ENCODE measurements around the gene SAMD11. TPM values are rescaled to one million over a fixed set of nuclear protein-coding genes. Genes with fewer than 3 reads are reported as not detected.
"Not testable (repeated sequence)": the region's sequence is repeated elsewhere in the genome, so short reads cannot be mapped to it uniquely, and the experiment has no call there.

Gene SAMD11
- total RNA-seq, 2 experiments from 2014 or later = not detected

- Histone ChIP-seq H3K27ac (ENCODE audit: low read depth in 1 of 2, low read length in 2 of 2) (no peak overlapping the region), H3K9me3 (ENCODE audit: control insufficient read depth in 1 of 2, insufficient read depth in 1 of 2, low read length in 2 of 2) (no peaks in the 10 kb centered on the region), H3K27me3 (ENCODE audit: control insufficient read depth in 1 of 2, insufficient read depth in 2 of 2, low read length in 2 of 2) (peaks cover 4 to 6% of the 10 kb centered on the region in 2 experiments), H3K4me1 (ENCODE audit: insufficient read depth, low read length) (no peaks in the 10 kb centered on the region), H3K4me3 (ENCODE audit: low read length) (no peak overlapping the region), H3K36me3 (ENCODE audit: insufficient read depth, low read length) (no peaks in the 10 kb centered on the region)
- no peak for TF ChIP-seq CTCF (IDR thresholded peaks at IDR 0.05)
- H3K4me3 Mint-ChIP-seq = no peak overlapping the region
- H3K36me3 Mint-ChIP-seq (ENCODE audit: low read depth) = no peaks in the 10 kb centered on the region
- no peak for ATAC-seq (ENCODE audit: poor library complexity)
- H3K27me3 Mint-ChIP-seq = peaks cover 75% of the 10 kb centered on the region
- H3K9me3 Mint-ChIP-seq = no peaks in the 10 kb centered on the region
- CTCF ChIA-PET = no interaction called here
- H3K27ac Mint-ChIP-seq = no peak overlapping the region
- no peak for DNase-seq
- H3K4me1 Mint-ChIP-seq (ENCODE audit: low read depth) = peaks cover 8% of the 10 kb centered on the region
- intact Hi-C loops (cut with DNase I, micrococcal nuclease) = no loop called here
- POLR2A ChIA-PET = no interaction called here
These were observed 37.4 kb upstream of the SAMD11 start for GRCh38 chr1:886311-886710.

- Histone ChIP-seq H3K36me3 (ENCODE audit: insufficient read depth, low read length) (no peaks in the 10 kb centered on the region), H3K4me3 (ENCODE audit: low read length) (no peak overlapping the region), H3K27ac (ENCODE audit: low read depth in 1 of 2, low read length in 2 of 2) (no peak overlapping the region), H3K4me1 (ENCODE audit: insufficient read depth, low read length) (no peaks in the 10 kb centered on the region), H3K9me3 (ENCODE audit: control insufficient read depth in 1 of 2, insufficient read depth in 1 of 2, low read length in 2 of 2) (no peaks in the 10 kb centered on the region), H3K27me3 (ENCODE audit: control insufficient read depth in 1 of 2, insufficient read depth in 2 of 2, low read length in 2 of 2) (peaks cover 4 to 6% of the 10 kb centered on the region in 2 experiments)
- TF ChIP-seq CTCF (IDR thresholded peaks at IDR 0.05) = no peak
- H3K4me1 Mint-ChIP-seq (ENCODE audit: low read depth) = peaks cover 8% of the 10 kb centered on the region
- ATAC-seq (ENCODE audit: poor library complexity) = no peak
- intact Hi-C loops (cut with DNase I, micrococcal nuclease) = no loop called here
- CTCF ChIA-PET = no interaction called here
- no peaks in the 10 kb centered on the region for H3K36me3 Mint-ChIP-seq (ENCODE audit: low read depth)
- no peaks in the 10 kb centered on the region for H3K9me3 Mint-ChIP-seq
- POLR2A ChIA-PET = no interaction called here
- DNase-seq = no peak
- no peak overlapping the region for H3K4me3 Mint-ChIP-seq
- H3K27me3 Mint-ChIP-seq = peaks cover 75% of the 10 kb centered on the region
- no peak overlapping the region for H3K27ac Mint-ChIP-seq
These were observed 37.0 kb upstream of the SAMD11 start for GRCh38 chr1:886760-887159.

GRCh38 chr1:888297-888696 is 35.4 kb upstream of the SAMD11 start:
- DNase-seq (no peak), ATAC-seq (ENCODE audit: poor library complexity) (no peak)
- H3K27me3 ChIP-seq (ENCODE audit: control insufficient read depth in 1 of 2, insufficient read depth in 2 of 2, low read length in 2 of 2) = peaks cover 4 to 6% of the 10 kb centered on the region in 2 experiments
- H3K9me3 Mint-ChIP-seq = no peaks in the 10 kb centered on the region
- no peak overlapping the region for H3K4me3 ChIP-seq (ENCODE audit: low read length)
- H3K4me3 Mint-ChIP-seq = no peak overlapping the region
- POLR2A ChIA-PET = no interaction called here
- H3K36me3 Mint-ChIP-seq (ENCODE audit: low read depth) = no peaks in the 10 kb centered on the region
- CTCF ChIA-PET = no interaction called here
- H3K27ac Mint-ChIP-seq = no peak overlapping the region
- no peak for TF ChIP-seq CTCF (IDR thresholded peaks at IDR 0.05)
- intact Hi-C loops (cut with DNase I, micrococcal nuclease) = no loop called here
- H3K4me1 Mint-ChIP-seq (ENCODE audit: low read depth) = peaks cover 8% of the 10 kb centered on the region
- H3K27ac ChIP-seq (ENCODE audit: low read depth in 1 of 2, low read length in 2 of 2) = no peak overlapping the region
- no peaks in the 10 kb centered on the region for H3K9me3 ChIP-seq (ENCODE audit: control insufficient read depth in 1 of 2, insufficient read depth in 1 of 2, low read length in 2 of 2)
- no peaks in the 10 kb centered on the region for H3K4me1 ChIP-seq (ENCODE audit: insufficient read depth, low read length)
- peaks cover 61% of the 10 kb centered on the region for H3K27me3 Mint-ChIP-seq
- no peaks in the 10 kb centered on the region for H3K36me3 ChIP-seq (ENCODE audit: insufficient read depth, low read length)

- H3K27me3 ChIP-seq (ENCODE audit: control insufficient read depth in 1 of 2, insufficient read depth in 2 of 2, low read length in 2 of 2); H3K4me1 ChIP-seq (ENCODE audit: insufficient read depth, low read length); H3K27ac Mint-ChIP-seq; H3K36me3 Mint-ChIP-seq (ENCODE audit: low read depth); POLR2A ChIA-PET; H3K4me1 Mint-ChIP-seq (ENCODE audit: low read depth); intact Hi-C loops (cut with DNase I, micrococcal nuclease); H3K9me3 ChIP-seq (ENCODE audit: control insufficient read depth in 1 of 2, insufficient read depth in 1 of 2, low read length in 2 of 2); H3K4me3 Mint-ChIP-seq; CTCF ChIA-PET; DNase-seq; H3K9me3 Mint-ChIP-seq; ATAC-seq (ENCODE audit: poor library complexity); H3K4me3 ChIP-seq (ENCODE audit: low read length); H3K36me3 ChIP-seq (ENCODE audit: insufficient read depth, low read length); H3K27ac ChIP-seq (ENCODE audit: low read depth in 1 of 2, low read length in 2 of 2): not testable (repeated sequence)
- peaks cover 52% of the 10 kb centered on the region for H3K27me3 Mint-ChIP-seq
These were observed 33.9 kb upstream of the SAMD11 start for GRCh38 chr1:889774-890173.

GRCh38 chr1:890234-890633 is 33.5 kb upstream of the SAMD11 start:
- H3K36me3 Mint-ChIP-seq (ENCODE audit: low read depth); H3K4me1 ChIP-seq (ENCODE audit: insufficient read depth, low read length); intact Hi-C loops (cut with DNase I, micrococcal nuclease); H3K9me3 Mint-ChIP-seq; H3K27me3 ChIP-seq (ENCODE audit: control insufficient read depth in 1 of 2, insufficient read depth in 2 of 2, low read length in 2 of 2); DNase-seq; H3K4me1 Mint-ChIP-seq (ENCODE audit: low read depth); ATAC-seq (ENCODE audit: poor library complexity); POLR2A ChIA-PET; H3K36me3 ChIP-seq (ENCODE audit: insufficient read depth, low read length); H3K27ac Mint-ChIP-seq; H3K4me3 ChIP-seq (ENCODE audit: low read length); H3K27ac ChIP-seq (ENCODE audit: low read depth in 1 of 2, low read length in 2 of 2); H3K9me3 ChIP-seq (ENCODE audit: control insufficient read depth in 1 of 2, insufficient read depth in 1 of 2, low read length in 2 of 2); CTCF ChIA-PET; H3K4me3 Mint-ChIP-seq: not testable (repeated sequence)
- peaks cover 47% of the 10 kb centered on the region for H3K27me3 Mint-ChIP-seq
